Activated CD4-positive, CD25-positive, alpha-beta regulatory T cell treated with anti-CD3 and anti-CD28 coated beads, Interleukin-2, amount 50 U/mL, for 24 hours (primary cell): ENCODE data around the gene SPTBN4.
"Not testable (repeated sequence)": the region's sequence is repeated elsewhere in the genome, so short reads cannot be mapped to it uniquely, and the experiment has no call there.

Source experiments
- ATAC-seq, 2 donors: fragments of 150-1000 bp; cut with Tn5 transposase; one replicate each; pipeline ENCODE4 v1.10.0; 2021; ENCODE audit warnings: mild to moderate bottlenecking in 1 of 2, moderate library complexity in 1 of 2

SPTBN4 gene

GRCh38 chr19:40442328-40443130 is 24.3 kb upstream of the SPTBN4 start:
- no peak for ATAC-seq

GRCh38 chr19:40443131-40443999 is 23.4 kb upstream of the SPTBN4 start:
- peak; percentile 84 to 86 for ATAC-seq

GRCh38 chr19:40444000-40444824 is 22.6 kb upstream of the SPTBN4 start, which contains the start of gene SERTAD3:
TSS of gene SERTAD3 (minus strand) at chr19:40444335. CDS start at chr19:40442080, 2,255 bp downstream.
- peak; percentile 71 to 72 for ATAC-seq

- no peak for ATAC-seq
These were observed 21.9 kb upstream of the SPTBN4 start for GRCh38 chr19:40444825-40445312.

- ATAC-seq: no peak
These were observed 21.0 kb upstream of the SPTBN4 start for GRCh38 chr19:40445780-40446262.

GRCh38 chr19:40446263-40446784 is 20.5 kb upstream of the SPTBN4 start:
- ATAC-seq: no peak

- no peak for ATAC-seq
These were observed 17.3 kb upstream of the SPTBN4 start for GRCh38 chr19:40449506-40449905.

- no peak for ATAC-seq
These were observed 16.1 kb upstream of the SPTBN4 start for GRCh38 chr19:40450664-40451063.

GRCh38 chr19:40452016-40452415 is 14.8 kb upstream of the SPTBN4 start:
- no peak for ATAC-seq

GRCh38 chr19:40453151-40453735 is 13.6 kb upstream of the SPTBN4 start:
- ATAC-seq: no peak

- ATAC-seq: not testable (repeated sequence)
These were observed 12.9 kb upstream of the SPTBN4 start for GRCh38 chr19:40453943-40454342.

GRCh38 chr19:40457048-40457447 is 9.8 kb upstream of the SPTBN4 start:
- no peak for ATAC-seq

- no peak for ATAC-seq
These were observed 8.7 kb upstream of the SPTBN4 start for GRCh38 chr19:40457953-40458596.

GRCh38 chr19:40458597-40458974 is 8.2 kb upstream of the SPTBN4 start:
- ATAC-seq: no peak

- no peak for ATAC-seq
These were observed 6.6 kb upstream of the SPTBN4 start for GRCh38 chr19:40460185-40460584.

- ATAC-seq: no peak
These were observed 5.1 kb upstream of the SPTBN4 start for GRCh38 chr19:40461669-40462221.

- ATAC-seq: not testable (repeated sequence)
These were observed 3.2 kb upstream of the SPTBN4 start for GRCh38 chr19:40463587-40464037.

- no peak for ATAC-seq
These were observed 2.5 kb upstream of the SPTBN4 start for GRCh38 chr19:40464059-40465024.

- ATAC-seq: no peak
These were observed 1.7 kb upstream of the SPTBN4 start for GRCh38 chr19:40465025-40465556.
